Measurements from ENCODE around the gene CAST. TPM values are rescaled to one million over a fixed set of nuclear protein-coding genes. Genes with fewer than 3 reads are reported as not detected.

Gene CAST, protein sequence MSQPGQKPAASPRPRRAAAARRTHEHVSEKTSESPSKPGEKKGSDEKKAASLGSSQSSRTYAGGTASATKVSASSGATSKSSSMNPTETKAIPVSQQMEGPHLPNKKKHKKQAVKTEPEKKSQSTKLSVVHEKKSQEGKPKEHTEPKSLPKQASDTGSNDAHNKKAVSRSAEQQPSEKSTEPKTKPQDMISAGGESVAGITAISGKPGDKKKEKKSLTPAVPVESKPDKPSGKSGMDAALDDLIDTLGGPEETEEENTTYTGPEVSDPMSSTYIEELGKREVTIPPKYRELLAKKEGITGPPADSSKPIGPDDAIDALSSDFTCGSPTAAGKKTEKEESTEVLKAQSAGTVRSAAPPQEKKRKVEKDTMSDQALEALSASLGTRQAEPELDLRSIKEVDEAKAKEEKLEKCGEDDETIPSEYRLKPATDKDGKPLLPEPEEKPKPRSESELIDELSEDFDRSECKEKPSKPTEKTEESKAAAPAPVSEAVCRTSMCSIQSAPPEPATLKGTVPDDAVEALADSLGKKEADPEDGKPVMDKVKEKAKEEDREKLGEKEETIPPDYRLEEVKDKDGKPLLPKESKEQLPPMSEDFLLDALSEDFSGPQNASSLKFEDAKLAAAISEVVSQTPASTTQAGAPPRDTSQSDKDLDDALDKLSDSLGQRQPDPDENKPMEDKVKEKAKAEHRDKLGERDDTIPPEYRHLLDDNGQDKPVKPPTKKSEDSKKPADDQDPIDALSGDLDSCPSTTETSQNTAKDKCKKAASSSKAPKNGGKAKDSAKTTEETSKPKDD
- 233 and 239 TPM in 2 replicates for total RNA-seq

DNA sequence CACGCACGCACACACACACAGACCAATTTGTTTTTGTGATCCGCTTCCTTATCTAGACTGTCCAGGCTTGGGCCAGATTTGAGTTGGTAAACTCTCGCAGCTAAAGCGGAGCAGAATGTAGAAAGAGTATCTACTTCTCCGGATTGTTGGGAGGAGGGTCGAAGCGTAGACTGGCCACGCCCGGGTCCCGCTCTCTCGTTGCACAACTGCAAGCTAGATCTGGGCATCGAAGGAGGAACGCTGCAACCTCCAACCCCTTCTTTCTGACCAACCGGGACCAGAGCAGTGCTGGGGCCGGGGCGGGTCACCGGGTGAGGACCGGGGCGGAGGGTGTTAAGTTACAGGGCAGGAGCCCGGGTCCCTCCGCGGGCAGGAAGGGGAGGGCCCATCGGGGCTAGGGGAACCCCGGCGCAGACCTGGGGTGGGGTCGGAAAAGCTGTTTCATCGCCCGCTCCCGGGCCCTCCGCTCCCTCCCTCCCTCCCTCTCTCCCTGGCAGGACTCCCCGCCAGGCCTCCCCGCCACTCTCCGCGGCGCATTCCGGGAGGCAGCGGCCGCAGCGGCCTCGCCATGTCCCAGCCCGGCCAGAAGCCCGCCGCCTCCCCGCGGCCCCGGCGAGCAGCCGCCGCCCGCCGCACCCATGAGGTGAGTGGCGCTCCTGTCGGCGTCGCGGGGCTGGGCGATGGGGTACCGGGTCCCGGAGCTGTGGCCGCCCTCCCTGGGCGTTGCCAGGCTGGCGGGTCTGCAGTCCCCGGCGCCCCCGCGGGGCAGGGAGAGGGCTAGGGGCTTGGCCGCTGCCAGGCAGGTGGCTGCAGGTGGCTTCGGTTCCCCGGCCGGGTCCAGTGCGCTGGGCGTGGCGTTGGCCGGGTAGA, at the start of gene CAST:
CAST (plus strand) TSS at position 522 of the 870 bp plus-strand sequence; CDS start at position 569, 47 bp downstream.

Other genes starting within 250 kb of the CAST start
- gene PCSK1, start 229.1 kb upstream of the CAST start, total RNA-seq, result 0.20 and 1.1 TPM in 2 replicates
- gene ERAP1, start 145.6 kb downstream of the CAST start, total RNA-seq, result 25.7 and 43.2 TPM in 2 replicates
- gene ERAP2, start 214.1 kb downstream of the CAST start, total RNA-seq, result 41.6 and 44.8 TPM in 2 replicates

All from subcutaneous preadipocyte (primary cell).